Keratinocyte (primary cell): ENCODE measurements around the gene ITGA6.

Source experiments
- CTCF ChIP-seq, 3 experiments: IDR thresholded peaks in 1 of 3; conservative IDR thresholded peaks in 1 of 3; optimal IDR thresholded peaks in 1 of 3; 2 replicates in 2 of 3; 3 replicates in 1 of 3; pipeline versions ENCODE3 to v1.5.1; 2011; ENCODE audit warnings: low read length in 3 of 3, mild to moderate bottlenecking in 3 of 3, moderate library complexity in 2 of 3, control low read depth in 1 of 3, inconsistent platforms in 1 of 3; ENCODE audit not compliant: insufficient read depth in 2 of 3; ENCODE audit errors: extremely low read depth in 1 of 3
- EZH2 ChIP-seq: IDR thresholded peaks from one replicate; pipeline ENCODE4 v1.6.1; 2012; ENCODE audit warnings: inconsistent platforms, mild to moderate bottlenecking, low read length, moderate library complexity

GRCh38 chr2:172484253-172484652, 56.9 kb downstream of the ITGA6 start:
- peak in 1 of 3 experiments; percentile 8 for TF ChIP-seq CTCF (optimal IDR thresholded peaks at IDR 0.05 in 1 of 3, IDR thresholded peaks at IDR 0.05 in 1 of 3, conservative IDR thresholded peaks at IDR 0.05 in 1 of 3; ENCODE audit: extremely low read depth in 1 of 3, insufficient read depth in 2 of 3, low read length in 3 of 3)
- TF ChIP-seq EZH2 = no peak
